HepG2 (cell line): Measurements from ENCODE around the gene ARHGAP23. TPM values are rescaled to one million over a fixed set of nuclear protein-coding genes. Genes with fewer than 3 reads are reported as not detected.

ENCODE experiments used
- BCL6 ChIP-seq: IDR thresholded peaks from 2 replicates; pipeline ENCODE4 v1.6.1; 2016; ENCODE audit warnings: missing genetic modification reagents, missing compliant biosample characterization
- DRAP1 ChIP-seq: IDR thresholded peaks from 2 replicates; pipeline ENCODE4 v1.6.1; 2016; ENCODE audit warnings: missing genetic modification reagents, missing compliant biosample characterization
- NFYB ChIP-seq: sonication (generic); formaldehyde crosslinking; IDR thresholded peaks from 2 replicates; pipeline ENCODE4 v1.4.0; 2020; ENCODE audit warnings: missing genetic modification reagents
- PHF8 ChIP-seq: sonication (generic); formaldehyde crosslinking; IDR thresholded peaks from 2 replicates; pipeline ENCODE4 v1.5.0; 2020; ENCODE audit warnings: missing genetic modification reagents
- RELA ChIP-seq: sonication (generic); formaldehyde crosslinking; IDR thresholded peaks from 2 replicates; pipeline ENCODE4 v1.4.0; 2020; ENCODE audit warnings: missing genetic modification reagents
- SNAPC2 ChIP-seq: sonication (generic); formaldehyde crosslinking; IDR thresholded peaks from 2 replicates; pipeline ENCODE4 v1.8.1; 2022; ENCODE audit warnings: mild to moderate bottlenecking, missing genetic modification reagents
- TEAD3 ChIP-seq: optimal IDR thresholded peaks from 2 replicates; pipeline ENCODE3; 2016; ENCODE audit warnings: borderline replicate concordance
- TIGD3 ChIP-seq: sonication (generic); formaldehyde crosslinking; IDR thresholded peaks from 2 replicates; pipeline ENCODE4 v1.5.1; 2020; ENCODE audit warnings: mild to moderate bottlenecking, missing genetic modification reagents, borderline replicate concordance
- ZC3H4 ChIP-seq: sonication (generic); formaldehyde crosslinking; IDR thresholded peaks from 2 replicates; pipeline ENCODE4 v1.4.0; 2020; ENCODE audit warnings: missing genetic modification reagents, borderline replicate concordance
- ZFP36 ChIP-seq: fragments of 150-350 bp; IDR thresholded peaks from 2 replicates; pipeline ENCODE4 v1.6.1; 2018; ENCODE audit warnings: borderline replicate concordance, low read length, low read depth; ENCODE audit not compliant: partially characterized antibody
- ZMYM2 ChIP-seq: sonication (generic); formaldehyde crosslinking; IDR thresholded peaks from 2 replicates; pipeline ENCODE4 v1.8.0; 2022; ENCODE audit warnings: mild to moderate bottlenecking, missing genetic modification reagents
- ZNF232 ChIP-seq: sonication (generic); formaldehyde crosslinking; IDR thresholded peaks from 2 replicates; pipeline ENCODE4 v1.4.0; 2020; ENCODE audit warnings: missing genetic modification reagents, borderline replicate concordance
- ZNF253 ChIP-seq: sonication (generic); formaldehyde crosslinking; IDR thresholded peaks from 2 replicates; pipeline ENCODE4 v1.8.0; 2022; ENCODE audit warnings: mild to moderate bottlenecking, missing genetic modification reagents, borderline replicate concordance
- ZNF281 ChIP-seq: sonication (generic); formaldehyde crosslinking; IDR thresholded peaks from 2 replicates; pipeline ENCODE4 v1.4.0; 2020; ENCODE audit warnings: missing genetic modification reagents, borderline replicate concordance
- ZNF451 ChIP-seq: sonication (generic); formaldehyde crosslinking; IDR thresholded peaks from 2 replicates; pipeline ENCODE4 v1.5.0; 2020; ENCODE audit warnings: mild to moderate bottlenecking, missing genetic modification reagents
- ZNF543 ChIP-seq: sonication (generic); formaldehyde crosslinking; IDR thresholded peaks from 2 replicates; pipeline ENCODE4 v1.4.0; 2020; ENCODE audit warnings: mild to moderate bottlenecking, missing genetic modification reagents
- ZNF780A ChIP-seq: sonication (generic); formaldehyde crosslinking; IDR thresholded peaks from 2 replicates; pipeline ENCODE4 v1.8.0; 2022; ENCODE audit warnings: mild to moderate bottlenecking, missing genetic modification reagents, moderate library complexity
- ZSCAN25 ChIP-seq: sonication (generic); formaldehyde crosslinking; IDR thresholded peaks from 2 replicates; pipeline ENCODE4 v1.8.0; 2022; ENCODE audit warnings: mild to moderate bottlenecking, missing genetic modification reagents
- ZZZ3 ChIP-seq: sonication (generic); formaldehyde crosslinking; IDR thresholded peaks from 2 replicates; pipeline ENCODE4 v1.4.0; 2020; ENCODE audit warnings: missing genetic modification reagents, mild to moderate bottlenecking, borderline replicate concordance
- polyA plus RNA-seq, 8 experiments: library from polyadenylated mRNA; depleted of rRNA in 3 of 8; stranded (reverse) in 7 of 8; unstranded in 1 of 8; fragments of >200 nt; fragmentation: Illumina TruSeq in 4 of 8; extraction: Trizol in 4 of 8; gene quantifications; 2 replicates each; pipeline versions ENCODE4 v1.2.1 to v1.2.3, GENCODE V29; 2011 to 2016; ENCODE audit warnings: low read depth in 4 of 8, missing spikeins in 1 of 8, mixed read lengths in 1 of 8; ENCODE audit not compliant: insufficient read depth in 1 of 8
- total RNA-seq, 5 experiments: library from RNA; depleted of rRNA; stranded (reverse); fragments of >200 nt; fragmentation: Illumina TruSeq; extraction: Trizol; gene quantifications; 2 replicates each; pipeline ENCODE4 v1.2.3, GENCODE V29; 2016; ENCODE audit warnings: low read depth in 1 of 5
- TF ChIP-seq, protein P1 (sequence below): sonication (generic); formaldehyde crosslinking; IDR thresholded peaks from 2 replicates; pipeline ENCODE4 v1.8.0; 2022; ENCODE audit warnings: missing genetic modification reagents, mild to moderate bottlenecking, borderline replicate concordance
- TF ChIP-seq, protein P2 (sequence below): sonication (generic); formaldehyde crosslinking; IDR thresholded peaks from 2 replicates; pipeline ENCODE4 v1.5.0; 2020; ENCODE audit warnings: missing genetic modification reagents
- TF ChIP-seq, protein P3 (sequence below): sonication (generic); formaldehyde crosslinking; conservative IDR thresholded peaks from 2 replicates; pipeline ENCODE4 v1.8.0; 2022; ENCODE audit warnings: missing genetic modification reagents

Gene ARHGAP23
- total and polyA plus RNA-seq, 2 of the 13 experiments (the other 11 are each of a cell fraction or from before 2014, with no cell fraction given) = 0.03 TPM; not detected in 1

DNA sequence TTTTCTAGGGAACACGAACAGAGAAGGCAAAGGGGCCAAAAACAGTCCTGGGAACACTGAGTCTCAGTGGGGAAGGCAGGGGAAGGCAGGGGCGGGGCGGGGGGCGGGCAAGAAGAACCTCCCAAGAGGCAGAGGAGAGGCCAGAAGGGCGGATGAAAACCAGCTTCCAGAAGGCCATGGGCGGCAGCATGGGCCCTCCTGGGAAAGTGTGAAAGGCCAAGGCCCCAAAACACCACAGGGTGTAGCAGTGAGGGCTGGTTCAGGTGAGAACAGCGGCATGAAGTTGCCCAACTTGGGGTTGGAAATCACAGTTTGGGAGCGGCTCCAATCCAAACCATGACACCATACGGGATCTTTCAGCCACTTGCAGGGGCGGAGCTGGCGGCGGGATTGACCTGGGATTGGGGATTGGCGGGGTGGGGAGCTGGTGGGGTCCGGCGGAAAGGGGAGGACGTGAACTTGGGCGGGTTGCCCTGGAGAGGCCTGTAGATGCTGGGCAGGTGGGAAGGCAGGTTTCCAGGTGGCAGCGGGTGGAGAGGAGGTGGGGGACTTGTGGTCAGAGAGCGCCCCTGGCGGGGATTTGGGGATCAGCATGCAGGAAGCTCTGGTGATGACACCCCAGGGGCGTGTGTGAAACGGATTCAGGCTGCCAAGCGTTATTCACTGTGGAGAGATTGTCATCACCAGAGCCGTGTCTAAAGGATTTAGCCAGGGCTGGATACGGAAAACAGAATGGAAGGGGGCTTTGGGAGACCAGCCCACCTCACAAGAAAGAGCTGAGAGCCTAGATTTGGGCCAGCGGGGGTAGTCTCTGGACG, 80.9 kb downstream of the ARHGAP23 start (continued):
- no peak for TF ChIP-seq ZNF543 (CRISPR knock-in tag)
- no peak for TF ChIP-seq BCL6 (CRISPR knock-in tag)
- no peak for TF ChIP-seq RELA (CRISPR knock-in tag)
- no peak for TF ChIP-seq PHF8
- no peak for TF ChIP-seq ZNF281 (CRISPR knock-in tag)
- TF ChIP-seq ZNF780A (CRISPR knock-in tag) = no peak
- TF ChIP-seq ZNF253 (CRISPR knock-in tag) = no peak
- no peak for TF ChIP-seq ZC3H4
- no peak for TF ChIP-seq TIGD3 (CRISPR knock-in tag)
- no peak for TF ChIP-seq ZZZ3 (CRISPR knock-in tag)
- no peak for TF ChIP-seq ZMYM2
- TF ChIP-seq ZFP36 = no peak
- TF ChIP-seq SNAPC2 (CRISPR knock-in tag) = no peak
- no peak for TF ChIP-seq ZNF451 (CRISPR knock-in tag)
- no peak for TF ChIP-seq ZSCAN25 (CRISPR knock-in tag)
- TF ChIP-seq ZNF232 (CRISPR knock-in tag) = no peak
- TF ChIP-seq, protein P1, sequence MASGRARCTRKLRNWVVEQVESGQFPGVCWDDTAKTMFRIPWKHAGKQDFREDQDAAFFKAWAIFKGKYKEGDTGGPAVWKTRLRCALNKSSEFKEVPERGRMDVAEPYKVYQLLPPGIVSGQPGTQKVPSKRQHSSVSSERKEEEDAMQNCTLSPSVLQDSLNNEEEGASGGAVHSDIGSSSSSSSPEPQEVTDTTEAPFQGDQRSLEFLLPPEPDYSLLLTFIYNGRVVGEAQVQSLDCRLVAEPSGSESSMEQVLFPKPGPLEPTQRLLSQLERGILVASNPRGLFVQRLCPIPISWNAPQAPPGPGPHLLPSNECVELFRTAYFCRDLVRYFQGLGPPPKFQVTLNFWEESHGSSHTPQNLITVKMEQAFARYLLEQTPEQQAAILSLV = no peak
- TF ChIP-seq TEAD3 (CRISPR knock-in tag) = peak; percentile 41
- TF ChIP-seq, protein P2, sequence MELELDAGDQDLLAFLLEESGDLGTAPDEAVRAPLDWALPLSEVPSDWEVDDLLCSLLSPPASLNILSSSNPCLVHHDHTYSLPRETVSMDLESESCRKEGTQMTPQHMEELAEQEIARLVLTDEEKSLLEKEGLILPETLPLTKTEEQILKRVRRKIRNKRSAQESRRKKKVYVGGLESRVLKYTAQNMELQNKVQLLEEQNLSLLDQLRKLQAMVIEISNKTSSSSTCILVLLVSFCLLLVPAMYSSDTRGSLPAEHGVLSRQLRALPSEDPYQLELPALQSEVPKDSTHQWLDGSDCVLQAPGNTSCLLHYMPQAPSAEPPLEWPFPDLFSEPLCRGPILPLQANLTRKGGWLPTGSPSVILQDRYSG (CRISPR knock-in tag) = no peak
- TF ChIP-seq NFYB (CRISPR knock-in tag) = no peak
- 0 out of 2 replicates have a peak, but pooled peaks have one; percentile 16 for TF ChIP-seq DRAP1
- TF ChIP-seq, protein P3, sequence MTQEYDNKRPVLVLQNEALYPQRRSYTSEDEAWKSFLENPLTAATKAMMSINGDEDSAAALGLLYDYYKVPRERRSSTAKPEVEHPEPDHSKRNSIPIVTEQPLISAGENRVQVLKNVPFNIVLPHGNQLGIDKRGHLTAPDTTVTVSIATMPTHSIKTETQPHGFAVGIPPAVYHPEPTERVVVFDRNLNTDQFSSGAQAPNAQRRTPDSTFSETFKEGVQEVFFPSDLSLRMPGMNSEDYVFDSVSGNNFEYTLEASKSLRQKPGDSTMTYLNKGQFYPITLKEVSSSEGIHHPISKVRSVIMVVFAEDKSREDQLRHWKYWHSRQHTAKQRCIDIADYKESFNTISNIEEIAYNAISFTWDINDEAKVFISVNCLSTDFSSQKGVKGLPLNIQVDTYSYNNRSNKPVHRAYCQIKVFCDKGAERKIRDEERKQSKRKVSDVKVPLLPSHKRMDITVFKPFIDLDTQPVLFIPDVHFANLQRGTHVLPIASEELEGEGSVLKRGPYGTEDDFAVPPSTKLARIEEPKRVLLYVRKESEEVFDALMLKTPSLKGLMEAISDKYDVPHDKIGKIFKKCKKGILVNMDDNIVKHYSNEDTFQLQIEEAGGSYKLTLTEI (CRISPR knock-in tag) = no peak
